Lung (tissue), 16 donors: ENCODE measurements around the gene COPB2. TPM values are rescaled to one million over a fixed set of nuclear protein-coding genes. Genes with fewer than 3 reads are reported as not detected.
A peak's percentile ranks its signal among the peaks of the same experiment; 100 is the strongest.

Source experiments
- ATAC-seq: fragments of 200-7000 bp; cut with Tn5 transposase; one replicate; pipeline ENCODE4 v1.9.1; 2020; ENCODE audit warnings: moderate number of reproducible peaks; ENCODE audit not compliant: insufficient read depth, low FRiP score
- DNase-seq, 3 donors: peaks; one replicate each; pipeline ENCODE4 v3.0.0-alpha.2; 2013 to 2017
- H3K27ac ChIP-seq, 2 donors: one replicate each; pipeline ENCODE4 v1.5.1; 2013; ENCODE audit warnings: mild to moderate bottlenecking in 2 of 2, moderate library complexity in 2 of 2, control low read depth in 1 of 2, inconsistent platforms in 1 of 2, low read depth in 1 of 2, low read length in 1 of 2
- H3K27me3 ChIP-seq, 3 donors: one replicate each; pipeline ENCODE4 v1.5.1; 2013; ENCODE audit warnings: low read length in 2 of 3; ENCODE audit not compliant: control insufficient read depth in 3 of 3, insufficient read depth in 3 of 3
- H3K36me3 ChIP-seq, 4 donors: one replicate each; pipeline ENCODE4 v1.5.1; 2013; ENCODE audit warnings: low read length in 4 of 4, mild to moderate bottlenecking in 1 of 4, moderate library complexity in 1 of 4; ENCODE audit not compliant: control insufficient read depth in 4 of 4, insufficient read depth in 4 of 4
- H3K4me1 ChIP-seq, 5 donors: one replicate each; pipeline ENCODE4 v1.5.1; 2013; ENCODE audit warnings: low read length in 5 of 5, mild to moderate bottlenecking in 2 of 5, moderate library complexity in 1 of 5; ENCODE audit not compliant: control insufficient read depth in 5 of 5, insufficient read depth in 5 of 5
- H3K4me3 ChIP-seq: one replicate; pipeline ENCODE4 v1.5.1; 2013; ENCODE audit warnings: mild to moderate bottlenecking, control low read depth, moderate library complexity
- H3K9ac ChIP-seq, 2 donors: one replicate each; pipeline ENCODE4 v1.5.1; 2013; ENCODE audit warnings: low read length in 2 of 2, control low read depth in 1 of 2; ENCODE audit not compliant: insufficient read depth in 1 of 2
- H3K9me3 ChIP-seq, 4 donors: one replicate each; pipeline ENCODE4 v1.5.1; 2013; ENCODE audit warnings: low read length in 3 of 4, mild to moderate bottlenecking in 1 of 4, moderate library complexity in 1 of 4; ENCODE audit not compliant: control insufficient read depth in 4 of 4, insufficient read depth in 3 of 4
- CTCF ChIP-seq: IDR thresholded peaks from 2 replicates; pipeline ENCODE4 v1.5.1; 2012; ENCODE audit warnings: mild to moderate bottlenecking; ENCODE audit errors: control extremely low read depth, extremely low read depth
- WGBS, 2 donors: extraction: QIAGEN DNeasy Blood & Tissue Kit; methylation state at CpG; one replicate each; pipeline ENCODE4 v1.1.7; 2013; 5-methylcytosine and 5-hydroxymethylcytosine counted together
- long read RNA-seq, 5 donors: transcript quantifications; one replicate each; lab custom pipeline, GENCODE V29; 2026
- polyA plus RNA-seq, 2 donors: library from polyadenylated mRNA; stranded (reverse); fragments of 200-250 nt; gene quantifications; one replicate each; pipeline ENCODE4 v1.2.1, GENCODE V29; 2013
- total RNA-seq, 2 donors: library from RNA; depleted of rRNA in 1 of 2; stranded (reverse); fragments of >200 nt in 1 of 2; gene quantifications; one replicate each; pipeline ENCODE4 v1.2.1, GENCODE V29; 2014 to 2021
- donor health status: control.
- donor health status: control.
- donor health status: Bipolar disorder and iron deficiency.
- donor health status: healthy.
- donor health status: DM: yes; HTN: yes; CAD: no.

COPB2 gene
- total RNA-seq (100 to 1,000 TPM; 116 to 136 TPM), polyA plus RNA-seq (10 to 100 TPM; 36.9 to 89.3 TPM)
- long read RNA-seq, donor 1, transcript COPB2-201 (22 exons, 3,360 nt), result major isoform, 18 of 141 reads
- long read RNA-seq, donor 1, partial matches to known transcripts, result 61 of 141 reads
- long read RNA-seq, donor 1, other reads (novel, unspliced or antisense), result 58 of 141 reads
- long read RNA-seq, donor 2, partial matches to known transcripts, result 0 of 3 reads
- long read RNA-seq, donor 2, other reads (novel, unspliced or antisense), result 0 of 3 reads
- long read RNA-seq, donor 3, transcript COPB2-201 (22 exons, 3,360 nt), result major isoform, 7 of 9 reads
- long read RNA-seq, donor 3, partial matches to known transcripts, result 0 of 9 reads
- long read RNA-seq, donor 3, other reads (novel, unspliced or antisense), result 0 of 9 reads
- long read RNA-seq, donor 4, partial matches to known transcripts, result 0 of 3 reads
- long read RNA-seq, donor 4, other reads (novel, unspliced or antisense), result 0 of 3 reads
- long read RNA-seq, donor 5, transcript COPB2-201 (22 exons, 3,360 nt), result major isoform, 14 of 30 reads
- long read RNA-seq, donor 5, partial matches to known transcripts, result 12 of 30 reads
- long read RNA-seq, donor 5, other reads (novel, unspliced or antisense), result 0 of 30 reads

GRCh38 chr3:139389552-139390368 lies at the start of gene COPB2:
COPB2 (minus strand) TSS chr3:139389647; CDS start chr3:139389550, 97 bp downstream.
- peak; percentile 98 for ATAC-seq
- no peak for TF ChIP-seq CTCF
- H3K4me3 ChIP-seq, result peak within 1 kb of the TSS; percentile 98

GRCh38 chr3:139434764-139435307 lies 45.4 kb upstream of the COPB2 start:
- Histone ChIP-seq H3K9ac (no peak overlapping the region), H3K36me3 (no peaks in the 10 kb centered on the region), H3K27me3 (no peaks in the 10 kb centered on the region), H3K27ac (peak overlapping the region in 1 of 2 donors; percentile 56), H3K4me3 (no peak overlapping the region), H3K9me3 (no peaks in the 10 kb centered on the region), H3K4me1 (peaks cover 0 to 16% (median 3%) of the 10 kb centered on the region in 5 donors)
- ATAC-seq, result peak; percentile 47
- DNase-seq, result peak; percentile 36 to 89 (median 71)
- 85 to 86% methylated on average over 6 of the region's 6 CpGs for WGBS, 2 donors
- TF ChIP-seq CTCF, result no peak

More at GRCh38 chr3:139389552-139390368, at the start of gene COPB2:
- Histone ChIP-seq H3K27me3 (no peaks in the 10 kb centered on the region), H3K9ac (peak within 1 kb of the TSS; percentile 99), H3K9me3 (no peaks in the 10 kb centered on the region), H3K4me1 (peaks cover 0 to 19% (median 1%) of the 10 kb centered on the region in 5 donors), H3K36me3 (peaks cover 0 to 6% (median 0%) of the 10 kb centered on the region in 4 donors), H3K27ac (peak within 1 kb of the TSS; percentile 96 to 98)
- peak; percentile 100 for DNase-seq
- WGBS, 2 donors, result 1% methylated on average over 51 to 52 of the region's 52 CpGs

- no peaks in the 10 kb centered on the region for H3K36me3 ChIP-seq
- ATAC-seq (no peak), DNase-seq (no peak)
- no peak overlapping the region for H3K9ac ChIP-seq
- no peak overlapping the region for H3K4me3 ChIP-seq
- WGBS, 2 donors, result 67 to 84% methylated on average over 1 of the region's 1 CpG
- no peaks in the 10 kb centered on the region for H3K27me3 ChIP-seq
- H3K4me1 ChIP-seq, result peaks cover 0 to 16% (median 3%) of the 10 kb centered on the region in 5 donors
- no peak for TF ChIP-seq CTCF
- H3K27ac ChIP-seq, result no peak overlapping the region
- no peaks in the 10 kb centered on the region for H3K9me3 ChIP-seq
Measured at GRCh38 chr3:139434228-139434627, 44.8 kb upstream of the COPB2 start.
